Mesothelial cell of epicardium (in vitro differentiated cells): Measurements from ENCODE around the gene SEBOX. TPM values are rescaled to one million over a fixed set of nuclear protein-coding genes. Genes with fewer than 3 reads are reported as not detected.

Experiments
- DNase-seq, 2 experiments: peaks; one replicate each; pipeline ENCODE4 v3.0.0; 2021; ENCODE audit warnings: low spot score in 2 of 2; ENCODE audit not compliant: unreplicated experiment in 2 of 2
- H3K27ac Mint-ChIP-seq: 2 replicates; pipeline ENCODE4 v1.8.0; 2021; ENCODE audit warnings: mixed read lengths
- H3K27me3 Mint-ChIP-seq: 2 replicates; pipeline ENCODE4 v1.8.0; 2021; ENCODE audit warnings: low read depth, mixed read lengths
- H3K36me3 Mint-ChIP-seq: 2 replicates; pipeline ENCODE4 v1.8.0; 2021; ENCODE audit warnings: mixed read lengths
- H3K4me1 Mint-ChIP-seq: 2 replicates; pipeline ENCODE4 v1.8.0; 2021; ENCODE audit warnings: mixed read lengths
- H3K4me3 Mint-ChIP-seq: 2 replicates; pipeline ENCODE4 v1.8.0; 2021; ENCODE audit warnings: mild to moderate bottlenecking, moderate library complexity, mixed read lengths
- H3K9me3 Mint-ChIP-seq: 2 replicates; pipeline ENCODE4 v1.8.0; 2021; ENCODE audit warnings: mixed read lengths
- total RNA-seq: library from RNA; stranded (reverse); gene quantifications from 3 replicates; pipeline ENCODE4 v1.2.1, GENCODE V29; 2021
- TF ChIP-seq, protein P1 (sequence below): fragments of 200-600 bp; sonication (generic); IDR thresholded peaks from one replicate; pipeline ENCODE4 v1.5.0; 2021; ENCODE audit warnings: antibody characterized with exemption; ENCODE audit not compliant: unreplicated experiment

Gene SEBOX
- total RNA-seq, 1 donor from 2014 or later = not detected

DNA sequence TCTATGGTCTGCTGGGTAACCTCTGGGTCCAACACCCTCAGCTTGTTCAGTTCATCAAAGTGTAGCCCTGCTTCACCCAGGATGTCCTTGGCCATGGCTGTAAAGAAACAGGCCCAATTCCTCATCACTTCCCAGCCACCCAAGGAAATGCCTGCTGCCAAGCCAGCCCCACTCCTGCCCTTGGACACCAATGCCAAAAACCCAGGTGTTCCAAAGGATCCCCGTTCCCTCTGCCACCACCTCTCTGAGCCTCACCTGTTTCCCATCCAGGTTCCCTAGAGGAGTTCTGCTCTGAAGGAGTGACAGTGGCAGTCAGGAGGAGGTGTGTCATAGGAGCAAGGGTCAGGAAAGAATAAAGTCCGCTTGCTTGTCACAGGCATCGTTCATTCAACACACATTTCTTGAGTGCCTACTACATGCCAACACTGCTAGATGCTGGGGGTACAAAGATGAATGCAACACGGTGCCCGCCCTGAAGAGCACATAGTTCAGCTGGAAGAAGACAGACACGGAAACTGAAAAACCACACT is 33.0 kb downstream of the SEBOX start:
- DNase-seq = no peak
- Mint-ChIP-seq H3K36me3 (peaks cover 7% of the 10 kb centered on the region), H3K9me3 (no peaks in the 10 kb centered on the region), H3K27me3 (no peaks in the 10 kb centered on the region), H3K4me3 (no peak overlapping the region), H3K4me1 (peaks cover 23% of the 10 kb centered on the region), H3K27ac (no peak overlapping the region)
- TF ChIP-seq, protein P1, sequence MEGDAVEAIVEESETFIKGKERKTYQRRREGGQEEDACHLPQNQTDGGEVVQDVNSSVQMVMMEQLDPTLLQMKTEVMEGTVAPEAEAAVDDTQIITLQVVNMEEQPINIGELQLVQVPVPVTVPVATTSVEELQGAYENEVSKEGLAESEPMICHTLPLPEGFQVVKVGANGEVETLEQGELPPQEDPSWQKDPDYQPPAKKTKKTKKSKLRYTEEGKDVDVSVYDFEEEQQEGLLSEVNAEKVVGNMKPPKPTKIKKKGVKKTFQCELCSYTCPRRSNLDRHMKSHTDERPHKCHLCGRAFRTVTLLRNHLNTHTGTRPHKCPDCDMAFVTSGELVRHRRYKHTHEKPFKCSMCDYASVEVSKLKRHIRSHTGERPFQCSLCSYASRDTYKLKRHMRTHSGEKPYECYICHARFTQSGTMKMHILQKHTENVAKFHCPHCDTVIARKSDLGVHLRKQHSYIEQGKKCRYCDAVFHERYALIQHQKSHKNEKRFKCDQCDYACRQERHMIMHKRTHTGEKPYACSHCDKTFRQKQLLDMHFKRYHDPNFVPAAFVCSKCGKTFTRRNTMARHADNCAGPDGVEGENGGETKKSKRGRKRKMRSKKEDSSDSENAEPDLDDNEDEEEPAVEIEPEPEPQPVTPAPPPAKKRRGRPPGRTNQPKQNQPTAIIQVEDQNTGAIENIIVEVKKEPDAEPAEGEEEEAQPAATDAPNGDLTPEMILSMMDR = no peak

DNA sequence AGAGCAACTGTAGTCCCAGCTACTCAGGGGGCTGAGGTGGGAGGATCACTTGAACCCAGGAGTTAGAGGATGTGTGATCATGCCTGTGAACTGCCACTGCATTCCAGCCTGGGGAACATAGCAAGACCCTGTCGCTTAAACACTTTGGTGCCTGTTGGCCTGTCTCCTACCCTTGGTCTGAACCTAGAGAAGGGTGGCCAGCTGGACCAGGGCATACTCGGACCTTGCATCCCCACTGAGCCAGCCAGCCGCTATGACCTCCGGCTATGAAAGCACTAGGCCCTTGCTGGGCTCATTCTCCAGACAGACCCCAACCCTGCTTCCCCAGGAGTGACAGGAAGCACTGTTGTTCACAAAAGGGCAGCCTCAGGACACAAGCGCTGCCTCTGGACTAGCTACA is 34.3 kb downstream of the SEBOX start:
- H3K27me3 Mint-ChIP-seq = no peaks in the 10 kb centered on the region
- H3K4me3 Mint-ChIP-seq = no peak overlapping the region
- H3K36me3 Mint-ChIP-seq = peaks cover 10% of the 10 kb centered on the region
- no peak for DNase-seq
- no peak overlapping the region for H3K27ac Mint-ChIP-seq
- H3K4me1 Mint-ChIP-seq = peaks cover 14% of the 10 kb centered on the region
- no peaks in the 10 kb centered on the region for H3K9me3 Mint-ChIP-seq
- TF ChIP-seq, protein P1 = no peak

- no peak overlapping the region for H3K4me3 Mint-ChIP-seq
- H3K27ac Mint-ChIP-seq = peak overlapping the region; percentile 30
- H3K27me3 Mint-ChIP-seq = no peaks in the 10 kb centered on the region
- TF ChIP-seq, protein P1 = no peak
- DNase-seq = no peak
- H3K4me1 Mint-ChIP-seq = peaks cover 2% of the 10 kb centered on the region
- peaks cover 10% of the 10 kb centered on the region for H3K36me3 Mint-ChIP-seq
- no peaks in the 10 kb centered on the region for H3K9me3 Mint-ChIP-seq
Observed at GRCh38 chr17:28328325-28328724, 36.7 kb downstream of the SEBOX start.

DNA sequence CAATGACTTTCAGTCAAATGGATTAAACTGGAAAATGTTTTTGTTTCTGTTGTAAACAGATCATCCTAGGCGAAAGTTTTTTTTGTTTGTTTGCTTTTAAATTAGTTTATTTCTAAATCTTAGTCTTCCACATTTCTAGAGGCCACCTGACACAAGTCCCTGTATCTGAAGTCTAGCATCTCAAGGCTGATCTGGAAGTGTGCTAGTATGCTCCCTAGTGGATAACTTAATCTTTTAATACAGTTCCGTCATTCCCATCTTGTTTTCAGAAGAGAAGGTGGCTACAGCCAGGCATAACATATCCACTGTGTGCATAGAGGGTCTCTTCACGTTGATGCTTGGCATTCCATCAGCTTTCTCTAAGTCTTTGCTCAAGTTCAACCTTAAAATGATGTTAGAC is 37.3 kb downstream of the SEBOX start:
- TF ChIP-seq, protein P1 = no peak
- Mint-ChIP-seq H3K27me3 (no peaks in the 10 kb centered on the region), H3K27ac (peak overlapping the region; percentile 27), H3K9me3 (no peaks in the 10 kb centered on the region), H3K4me3 (no peak overlapping the region), H3K4me1 (peaks cover 2% of the 10 kb centered on the region), H3K36me3 (peaks cover 10% of the 10 kb centered on the region)
- no peak for DNase-seq

DNA sequence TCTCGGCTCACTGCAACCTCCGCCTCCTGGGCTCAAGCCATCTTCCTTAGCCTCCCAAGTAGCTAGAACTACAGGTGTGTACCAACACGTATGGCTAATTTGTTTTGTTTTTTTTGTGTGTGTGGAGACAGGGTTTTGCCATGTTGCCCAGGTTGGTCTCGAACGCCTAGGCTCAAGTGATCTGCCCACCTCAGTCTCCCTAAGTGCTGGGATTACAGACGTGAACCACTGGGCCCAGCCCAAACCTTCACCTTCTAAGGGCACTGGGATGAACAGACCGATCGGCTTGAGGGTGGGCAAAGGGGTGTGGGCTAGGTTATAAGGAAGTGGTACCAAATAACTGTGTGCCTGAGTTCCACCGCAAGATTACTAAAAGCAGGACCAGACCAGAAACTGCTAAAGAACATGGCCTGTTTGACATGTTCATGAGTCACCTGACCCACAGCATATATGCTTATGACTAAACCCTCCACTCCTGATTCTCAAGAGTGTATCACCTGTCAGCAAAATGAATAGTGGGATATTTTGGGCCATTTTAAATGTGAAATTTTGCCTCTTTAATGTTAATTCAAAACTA is 37.9 kb downstream of the SEBOX start:
- peaks cover 10% of the 10 kb centered on the region for H3K36me3 Mint-ChIP-seq
- no peaks in the 10 kb centered on the region for H3K27me3 Mint-ChIP-seq
- no peak overlapping the region for H3K4me3 Mint-ChIP-seq
- H3K27ac Mint-ChIP-seq = no peak overlapping the region
- TF ChIP-seq, protein P1 = no peak
- H3K9me3 Mint-ChIP-seq = no peaks in the 10 kb centered on the region
- DNase-seq = peak in 1 of 2 experiments; percentile 6
- H3K4me1 Mint-ChIP-seq = peaks cover 2% of the 10 kb centered on the region
